NCI-H82 treated with DMSO at 0.1 percent for 48 hours (cell line): ENCODE data around the gene VARS2.

Experiments used
- DNase-seq: peaks from one replicate; lab custom pipeline; 2025; ENCODE audit not compliant: unreplicated experiment; lab: John Stamatoyannopoulos, UW

VARS2 gene

GRCh38 chr6:30884521-30885480 lies 29.2 kb upstream of the VARS2 start:
- no peak for DNase-seq

- DNase-seq, result no peak
Measured at GRCh38 chr6:30885481-30885998, 28.5 kb upstream of the VARS2 start.

GRCh38 chr6:30885999-30886896 lies 27.8 kb upstream of the VARS2 start:
- DNase-seq, result no peak

GRCh38 chr6:30886897-30887255 lies 27.2 kb upstream of the VARS2 start:
- no peak for DNase-seq

GRCh38 chr6:30887901-30888815 lies 25.9 kb upstream of the VARS2 start:
- no peak for DNase-seq

GRCh38 chr6:30888816-30889495 lies 25.1 kb upstream of the VARS2 start:
- DNase-seq, result no peak

GRCh38 chr6:30889496-30889885 lies 24.5 kb upstream of the VARS2 start:
- DNase-seq, result no peak

- DNase-seq, result no peak
Measured at GRCh38 chr6:30889921-30890645, 24.0 kb upstream of the VARS2 start.

- no peak for DNase-seq
Measured at GRCh38 chr6:30890646-30891449, 23.2 kb upstream of the VARS2 start.

GRCh38 chr6:30891450-30891723 lies 22.7 kb upstream of the VARS2 start:
- DNase-seq, result no peak

GRCh38 chr6:30891816-30892538 lies 22.1 kb upstream of the VARS2 start:
- no peak for DNase-seq

- no peak for DNase-seq
Measured at GRCh38 chr6:30893001-30893591, 20.9 kb upstream of the VARS2 start.

- no peak for DNase-seq
Measured at GRCh38 chr6:30893666-30894065, 20.4 kb upstream of the VARS2 start.

GRCh38 chr6:30894381-30894780 lies 19.7 kb upstream of the VARS2 start:
- no peak for DNase-seq

GRCh38 chr6:30894935-30895334 lies 19.1 kb upstream of the VARS2 start:
- DNase-seq, result no peak

- DNase-seq, result no peak
Measured at GRCh38 chr6:30895343-30895742, 18.7 kb upstream of the VARS2 start.

- DNase-seq, result no peak
Measured at GRCh38 chr6:30896541-30896940, 17.5 kb upstream of the VARS2 start.

GRCh38 chr6:30897882-30898281 lies 16.2 kb upstream of the VARS2 start:
- no peak for DNase-seq
